CD4-positive, alpha-beta T cell treated with Interleukin-4 for 4 hours (primary cell): Measurements from ENCODE around the gene PRADC1.
A peak's percentile ranks its signal among the peaks of the same experiment; 100 is the strongest.
"Not testable (repeated sequence)": the region's sequence is repeated elsewhere in the genome, so short reads cannot be mapped to it uniquely, and the experiment has no call there.

ENCODE experiments used
- DNase-seq: peaks from one replicate; pipeline ENCODE4 v3.0.0-alpha.2; 2020

PRADC1 gene

GRCh38 chr2:73233154-73233931 is at the start of gene PRADC1:
Gene PRADC1 (minus strand): TSS chr2:73233239. CDS start chr2:73233160, 79 bp downstream.
- peak; percentile 98 for DNase-seq

- no peak for DNase-seq
Measured at GRCh38 chr2:73281244-73281643, 48.2 kb upstream of the PRADC1 start.

DNA sequence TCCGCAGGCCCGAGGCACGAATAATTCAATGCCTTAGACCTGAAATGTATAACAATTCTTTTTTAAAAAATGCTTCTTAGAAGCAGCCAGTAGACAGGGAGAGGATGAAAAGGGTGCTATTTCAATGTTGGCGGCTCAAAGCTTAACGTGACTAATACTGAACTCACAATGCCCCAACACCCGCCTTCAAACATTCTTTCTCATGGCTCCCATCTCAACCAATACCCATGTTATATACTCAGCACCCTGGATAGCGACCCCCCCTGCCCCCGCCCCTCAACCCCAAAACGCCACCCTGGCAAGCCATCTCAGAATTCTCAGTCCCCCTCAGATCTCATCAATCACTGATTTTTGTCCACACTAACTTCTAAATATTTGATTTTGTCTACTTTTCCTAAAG is 46.8 kb upstream of the PRADC1 start:
- DNase-seq: no peak

DNA sequence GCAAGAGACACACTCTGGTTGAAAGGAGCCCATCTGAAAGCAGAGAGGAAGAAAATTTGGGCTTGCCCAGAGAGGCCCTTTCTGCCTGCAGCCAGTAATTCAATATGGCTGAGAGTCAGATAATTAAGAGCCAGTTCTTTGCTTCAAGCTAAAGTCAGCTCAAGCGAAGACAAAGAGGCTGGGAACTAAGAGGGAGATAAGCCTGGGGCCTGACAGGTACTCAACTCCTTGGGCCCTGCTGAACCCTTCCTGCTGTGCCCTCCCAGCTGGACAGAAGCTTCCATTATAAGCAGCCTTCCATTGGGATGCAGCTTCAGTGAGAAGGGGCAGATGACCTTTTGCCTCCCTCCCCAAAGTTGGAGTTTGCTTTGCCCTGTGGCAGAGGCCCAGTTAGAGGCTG is 39.2 kb upstream of the PRADC1 start:
- no peak for DNase-seq

DNA sequence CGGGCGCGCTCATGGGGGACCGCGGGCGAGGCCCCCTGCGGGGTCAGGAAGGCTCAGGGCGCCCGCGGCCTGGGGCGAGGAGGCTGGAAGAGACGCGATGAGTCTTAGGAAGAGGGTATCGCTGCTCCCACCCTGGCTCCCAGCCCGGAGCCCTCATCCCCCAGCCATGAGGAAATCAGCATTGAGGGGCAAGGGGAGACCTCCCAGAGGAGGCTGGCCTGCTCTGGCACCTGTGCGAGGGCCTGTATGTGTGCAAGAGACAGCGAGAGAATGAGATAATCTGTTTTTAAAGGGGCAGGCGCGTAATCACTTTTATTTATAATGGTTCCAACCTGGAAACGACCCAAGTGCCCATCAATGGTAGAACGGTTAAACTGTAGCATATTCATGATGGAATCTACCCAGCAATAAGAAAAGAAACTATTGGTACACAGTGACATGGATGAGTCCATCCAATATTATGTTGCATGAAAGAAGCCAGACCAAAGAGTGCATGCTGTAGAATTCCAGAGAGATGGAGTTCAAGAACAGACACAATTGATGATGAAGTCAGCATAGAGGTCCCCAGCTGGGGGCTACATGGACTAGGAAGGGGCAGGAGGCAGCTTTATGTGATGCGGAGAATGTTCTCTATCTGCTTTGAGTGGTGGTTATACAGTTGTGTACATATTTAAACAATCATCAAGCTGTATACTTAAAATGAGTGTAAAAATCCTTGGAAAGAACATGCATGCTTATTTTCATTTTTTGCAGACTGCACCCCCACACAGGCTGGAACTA is 36.8 kb upstream of the PRADC1 start:
- DNase-seq: no peak

- DNase-seq: peak; percentile 84
Measured at GRCh38 chr2:73268830-73269685, 36.0 kb upstream of the PRADC1 start.

GRCh38 chr2:73268366-73268829 is 35.4 kb upstream of the PRADC1 start:
- DNase-seq: no peak

- DNase-seq: no peak
Measured at GRCh38 chr2:73267008-73267407, 34.0 kb upstream of the PRADC1 start.

- DNase-seq: no peak
Measured at GRCh38 chr2:73266061-73266901, 33.2 kb upstream of the PRADC1 start.

DNA sequence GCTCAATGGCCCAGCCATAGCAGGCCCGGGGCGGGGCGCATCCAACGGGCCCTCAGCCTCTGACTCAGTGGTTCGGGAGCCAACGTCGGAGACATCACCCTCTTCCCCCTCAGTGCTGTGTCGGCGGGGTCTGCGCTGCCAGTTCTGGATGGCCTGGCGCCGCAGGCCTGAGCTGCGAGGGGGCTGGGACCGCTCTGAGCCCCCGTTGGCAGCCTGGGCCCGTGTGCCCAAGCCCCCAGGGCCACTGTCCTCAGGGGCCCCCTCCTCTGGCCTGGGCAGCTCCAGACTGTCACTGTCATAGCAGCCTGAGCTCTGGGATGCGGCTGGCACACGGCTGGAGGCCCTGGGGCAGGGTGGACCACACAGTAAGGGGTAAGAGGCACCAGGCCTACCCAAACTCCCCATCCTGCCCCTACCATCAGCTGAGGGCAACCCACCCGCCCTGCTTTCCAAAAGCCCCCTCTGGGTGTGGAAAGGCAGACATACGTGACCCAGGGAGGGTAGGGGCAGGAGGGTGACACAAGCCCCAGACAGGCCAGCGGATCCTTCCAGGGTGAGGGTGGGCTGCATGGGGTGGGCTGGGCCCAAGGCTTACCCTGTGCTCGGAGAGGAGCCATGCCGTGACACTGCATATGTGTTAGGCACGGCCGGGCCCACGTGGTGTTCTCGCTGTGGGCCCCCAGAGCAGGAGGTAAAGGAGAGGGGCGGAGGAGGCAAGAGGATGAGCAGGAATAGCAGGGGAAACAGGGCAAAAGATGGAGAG is 32.4 kb upstream of the PRADC1 start:
- no peak for DNase-seq

- no peak for DNase-seq
Measured at GRCh38 chr2:73264783-73265182, 31.7 kb upstream of the PRADC1 start.

DNA sequence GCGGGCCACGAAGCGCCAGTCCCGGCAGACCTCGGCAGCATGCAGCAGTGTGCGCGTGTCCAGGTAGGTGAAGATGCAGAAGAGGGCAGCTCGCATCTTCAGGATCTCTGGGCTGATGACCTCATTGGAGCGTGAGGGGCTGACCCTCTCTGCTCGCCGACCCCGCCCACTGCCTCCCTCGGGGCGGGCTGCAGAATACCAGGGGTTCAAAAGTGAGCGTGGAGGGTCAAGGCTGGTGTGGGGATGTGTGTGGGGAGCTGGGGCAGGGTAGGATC is 31.2 kb upstream of the PRADC1 start:
- no peak for DNase-seq

GRCh38 chr2:73263540-73264331 is 30.7 kb upstream of the PRADC1 start:
- DNase-seq: no peak

GRCh38 chr2:73262691-73263429 is 29.8 kb upstream of the PRADC1 start:
- DNase-seq: not testable (repeated sequence)

GRCh38 chr2:73262108-73262651 is 29.1 kb upstream of the PRADC1 start:
- DNase-seq: no peak

GRCh38 chr2:73260338-73260984 is 27.4 kb upstream of the PRADC1 start:
- no peak for DNase-seq

GRCh38 chr2:73259704-73260337 is 26.8 kb upstream of the PRADC1 start:
- DNase-seq: no peak

DNA sequence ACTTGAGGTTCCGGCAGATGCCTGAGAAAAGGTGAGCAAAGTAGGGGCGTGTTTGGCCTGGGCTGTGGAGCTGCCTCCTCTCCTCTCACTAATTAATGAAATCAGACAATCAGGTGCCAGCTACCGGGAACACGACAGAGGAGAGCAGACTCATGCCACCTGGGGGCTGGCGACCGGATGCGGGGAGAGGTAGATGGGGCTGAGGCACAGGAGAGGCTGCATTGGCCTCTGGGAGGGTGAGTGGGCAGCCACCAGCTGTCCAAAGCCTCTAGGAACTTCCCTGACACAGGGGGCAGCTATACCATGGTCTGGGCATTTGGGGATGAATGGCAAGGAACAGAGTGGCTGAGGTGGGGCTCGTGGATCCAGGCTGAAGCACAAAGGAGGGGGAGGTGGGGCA is 26.2 kb upstream of the PRADC1 start:
- no peak for DNase-seq

DNA sequence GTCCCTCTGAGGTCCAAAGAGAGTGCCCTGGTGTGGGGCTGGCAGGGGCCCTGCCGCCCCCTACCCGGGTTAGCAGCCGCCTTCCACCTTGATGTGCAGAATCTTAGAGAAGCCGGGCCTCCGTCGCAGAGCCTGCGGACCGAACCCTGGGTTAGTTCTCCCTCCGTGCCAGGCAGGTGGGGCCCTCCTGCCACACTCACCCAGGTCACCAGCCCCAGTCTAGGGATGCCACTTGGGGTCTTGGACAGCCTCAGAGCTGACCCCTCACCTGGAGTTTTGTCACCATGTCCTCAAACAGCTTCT is 25.8 kb upstream of the PRADC1 start:
- DNase-seq: no peak
